ENCODE results near the gene PPP2R2C.
A peak's percentile ranks its signal among the peaks of the same experiment; 100 is the strongest.

PPP2R2C gene

DNA sequence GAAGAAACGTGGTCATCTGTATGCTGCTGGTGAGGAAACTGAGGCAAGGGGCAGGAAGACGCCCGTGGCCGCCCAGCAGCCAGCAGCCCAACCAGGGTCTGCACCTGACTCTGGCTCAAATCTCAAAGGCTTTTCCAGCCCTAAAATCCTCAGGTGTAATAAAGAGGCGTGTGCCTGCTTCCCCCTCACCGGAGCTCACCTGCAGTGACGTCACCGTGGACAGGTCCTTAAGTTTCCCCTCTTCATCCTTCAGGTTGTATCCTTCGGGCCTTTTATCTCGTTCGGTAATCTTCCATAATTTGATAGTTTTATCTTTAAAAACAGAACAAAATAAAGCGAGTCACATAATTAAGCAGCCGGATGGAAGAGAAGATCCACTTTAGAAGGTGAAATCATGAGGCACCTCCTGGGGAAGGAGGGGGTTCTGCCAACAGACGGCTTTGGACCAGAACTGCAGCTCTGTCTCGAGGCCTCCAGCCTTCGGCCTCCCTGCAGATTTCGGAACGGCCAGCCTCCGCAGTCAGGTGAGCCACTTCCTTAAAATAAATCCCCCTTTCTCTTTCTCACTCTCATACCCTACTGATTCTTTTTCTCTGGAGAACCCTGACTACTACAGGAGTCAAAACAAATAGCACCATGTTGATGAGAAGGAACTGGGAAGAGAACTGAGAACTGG, 96.7 kb downstream of the PPP2R2C start:
- DNase-seq, result no peak

DNA sequence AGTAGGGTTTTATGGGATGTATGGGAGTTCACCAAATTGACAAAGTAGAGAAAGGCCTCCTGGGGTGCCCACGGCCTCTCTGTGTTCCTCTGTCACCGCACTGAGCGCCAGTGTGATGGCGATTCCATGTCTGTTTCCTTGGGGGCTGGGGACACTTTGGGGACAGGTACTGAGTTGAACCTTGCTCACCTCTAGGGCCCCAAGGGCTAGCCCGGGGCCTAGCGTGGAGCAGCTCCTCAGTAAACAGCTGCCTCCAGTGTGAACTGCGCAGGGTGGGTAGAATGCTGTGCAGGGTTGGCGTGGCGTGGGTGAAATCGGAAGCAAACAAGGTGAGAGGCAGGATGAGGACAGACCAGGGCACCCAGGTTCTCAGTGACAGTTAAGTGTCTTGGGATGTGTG, 97.8 kb downstream of the PPP2R2C start:
- DNase-seq, result no peak

DNA sequence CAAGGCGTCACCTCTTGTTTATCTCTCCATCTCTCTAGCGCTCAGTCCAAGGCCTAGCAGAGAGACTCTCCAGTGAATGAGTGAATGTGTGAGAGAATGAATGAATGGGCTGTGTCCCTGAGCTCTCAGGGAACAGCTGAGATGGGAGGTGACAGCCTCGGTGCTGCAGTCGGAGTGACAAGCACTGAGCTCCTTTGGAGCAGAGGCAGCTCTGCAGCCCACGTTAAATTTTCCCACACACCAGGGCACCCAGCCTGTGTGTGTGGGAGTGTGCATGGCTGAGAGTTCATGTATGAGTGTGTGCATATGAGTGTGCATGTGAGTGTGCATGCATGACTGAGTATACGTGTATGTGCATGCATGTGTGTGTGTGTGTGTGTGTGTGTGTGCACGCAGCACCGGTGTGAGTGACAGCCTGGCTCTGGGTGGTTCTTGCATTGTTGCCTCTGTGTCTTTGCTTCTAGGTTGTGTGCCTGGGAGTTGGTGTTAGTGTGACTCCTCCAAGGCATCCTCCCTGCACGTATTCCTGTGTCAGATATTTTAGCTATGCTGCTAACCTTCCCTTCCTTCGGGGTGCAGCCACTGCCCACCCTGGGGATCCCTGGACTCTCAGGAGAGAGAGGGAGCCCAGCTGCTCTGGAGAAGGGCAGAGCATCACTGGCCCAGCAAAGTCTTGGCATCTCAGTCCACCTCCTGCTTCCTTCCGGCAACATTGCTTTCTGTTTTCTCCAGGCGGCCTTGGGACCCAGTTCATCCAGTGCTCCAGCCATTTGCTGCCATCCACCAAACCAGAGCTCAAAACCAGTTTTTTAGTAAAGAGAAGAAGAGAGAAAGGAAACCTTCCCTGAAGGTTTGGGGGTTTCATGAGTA, 98.6 kb downstream of the PPP2R2C start:
- no peak for DNase-seq

DNA sequence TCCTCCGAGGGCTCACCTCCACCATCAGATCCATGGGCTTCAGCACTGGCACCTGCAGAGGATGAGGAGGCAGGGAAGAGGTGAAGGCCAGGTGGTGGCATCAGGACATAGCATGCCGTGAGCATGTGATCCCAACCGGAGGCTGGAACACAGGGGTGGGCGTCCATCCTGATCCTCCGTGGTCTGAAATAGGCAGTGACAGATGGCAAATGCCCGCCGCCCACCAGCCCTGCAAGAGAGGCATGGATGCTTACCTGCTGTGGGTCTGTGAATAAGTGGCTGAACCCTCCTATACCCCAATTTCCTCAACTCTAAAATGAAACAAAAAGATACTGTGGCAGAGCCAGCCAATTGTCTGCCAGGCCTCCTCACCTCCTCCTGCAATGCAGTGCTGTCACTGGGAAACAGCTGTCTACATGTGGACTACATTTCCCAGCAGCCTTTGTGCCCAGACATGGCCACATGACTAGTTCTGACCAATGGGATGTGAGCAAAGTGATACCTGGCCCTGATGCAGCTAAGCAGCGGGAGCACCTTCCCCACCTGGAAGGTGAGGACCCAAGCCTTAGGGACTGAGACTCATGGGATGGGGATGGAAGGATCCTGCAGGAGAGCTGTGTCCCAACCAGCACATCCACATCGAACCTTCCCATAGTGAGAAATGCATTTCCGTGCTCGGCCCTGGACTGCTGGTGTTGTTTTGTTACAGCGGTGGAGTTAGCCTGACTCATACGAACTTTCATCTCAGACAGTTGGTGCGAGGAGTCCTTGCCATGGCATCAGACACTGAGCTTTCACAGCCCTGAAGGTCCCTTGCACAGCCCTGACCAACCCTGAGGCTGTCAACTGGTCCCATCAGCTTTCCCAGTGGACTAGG, 99.5 kb downstream of the PPP2R2C start:
- peak in 1 of 2 experiments; percentile 39 for DNase-seq

DNA sequence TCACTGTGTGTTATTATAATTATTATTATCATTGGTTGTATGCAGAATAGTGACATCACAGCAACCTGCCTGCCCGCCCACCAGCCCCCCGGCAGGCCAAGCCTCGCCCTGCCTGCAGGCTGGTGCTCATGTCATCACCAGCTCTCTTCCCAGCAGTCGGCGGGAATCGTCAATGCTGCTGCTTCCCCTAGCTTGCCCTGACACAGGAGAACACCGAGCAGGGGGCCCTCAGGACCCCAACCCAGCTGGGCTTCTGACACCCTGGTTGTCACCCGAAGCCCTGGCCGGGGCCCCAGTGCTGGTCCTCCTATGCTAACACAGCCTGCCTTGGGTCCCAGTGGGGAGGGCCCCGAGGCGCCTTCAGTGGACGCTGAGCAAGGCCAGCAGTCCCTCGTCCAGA, 100.6 kb downstream of the PPP2R2C start:
- DNase-seq, result no peak

DNA sequence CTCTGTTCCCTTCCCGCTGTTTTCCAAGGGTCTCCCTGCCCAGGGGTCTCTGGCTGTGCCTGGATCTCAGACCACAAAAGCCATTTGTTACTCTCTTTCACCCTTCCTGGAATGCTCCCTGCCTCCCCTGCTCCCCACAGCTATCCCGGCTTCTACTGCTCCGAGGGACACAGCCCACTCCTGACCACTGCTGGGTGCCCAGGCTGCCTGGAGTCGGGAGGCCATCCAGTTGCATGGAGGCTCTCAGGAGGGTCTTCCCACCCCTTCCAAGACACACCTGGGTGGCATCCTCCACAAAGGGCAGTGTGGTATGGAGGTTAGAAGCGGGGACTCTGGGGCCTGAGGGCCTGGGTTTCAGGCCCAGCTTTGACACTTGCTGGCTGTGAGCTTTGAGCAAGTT, 101.1 kb downstream of the PPP2R2C start:
- no peak for DNase-seq

DNA sequence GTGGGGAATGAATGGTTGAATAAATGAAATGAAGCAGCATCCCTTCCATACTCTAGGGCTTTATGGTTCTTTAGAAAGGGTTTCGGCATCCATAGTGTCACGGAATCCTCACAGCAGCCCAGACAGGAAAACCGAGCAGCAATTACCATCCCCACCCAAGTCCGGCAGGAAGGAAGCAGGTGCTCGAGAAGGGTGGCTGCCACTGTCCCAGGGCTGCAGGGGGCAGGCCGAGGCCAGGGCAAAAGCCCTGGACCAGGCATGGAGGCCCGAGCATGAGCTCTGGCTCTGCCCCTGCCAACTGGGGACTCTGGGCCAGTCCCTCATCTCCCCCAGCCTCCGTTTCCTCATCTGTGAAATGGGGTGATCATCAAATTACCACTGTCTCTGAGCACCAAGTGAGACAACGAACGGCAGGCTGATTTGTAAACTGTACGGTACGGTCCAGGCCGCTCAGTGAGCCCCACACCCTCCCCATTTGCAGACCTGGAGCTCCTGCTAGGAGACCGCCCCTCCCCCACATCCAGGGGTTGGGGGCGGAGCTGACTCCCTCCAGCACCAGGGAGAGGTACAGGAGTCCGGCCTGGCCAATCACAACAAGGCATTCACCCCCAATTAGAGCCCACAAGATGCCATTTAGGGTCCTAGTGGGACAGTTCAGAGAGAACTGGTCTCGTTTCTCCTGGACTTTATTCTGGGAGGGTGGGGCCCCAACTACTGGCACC, 102.3 kb downstream of the PPP2R2C start:
- no peak for DNase-seq

DNA sequence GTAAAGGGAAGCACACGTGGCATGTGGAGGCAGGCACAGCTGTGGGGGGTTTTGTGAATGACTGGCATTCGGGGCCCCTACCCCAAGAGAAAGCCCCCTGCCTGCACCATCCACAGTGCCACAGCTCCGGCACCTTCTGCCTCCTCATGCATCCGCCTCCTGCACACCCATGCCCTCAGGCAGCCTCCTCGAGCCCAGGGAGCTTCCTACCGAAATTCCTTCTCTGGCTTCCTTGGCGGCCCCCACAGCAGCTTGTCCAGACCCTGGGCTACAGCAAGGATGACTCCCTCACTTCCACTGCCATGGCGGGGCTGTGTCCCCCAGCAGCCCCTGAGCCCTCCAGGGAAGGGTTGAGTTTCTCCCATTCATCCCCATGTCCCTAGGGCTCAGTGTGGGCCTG, 102.9 kb downstream of the PPP2R2C start:
- no peak for DNase-seq

DNA sequence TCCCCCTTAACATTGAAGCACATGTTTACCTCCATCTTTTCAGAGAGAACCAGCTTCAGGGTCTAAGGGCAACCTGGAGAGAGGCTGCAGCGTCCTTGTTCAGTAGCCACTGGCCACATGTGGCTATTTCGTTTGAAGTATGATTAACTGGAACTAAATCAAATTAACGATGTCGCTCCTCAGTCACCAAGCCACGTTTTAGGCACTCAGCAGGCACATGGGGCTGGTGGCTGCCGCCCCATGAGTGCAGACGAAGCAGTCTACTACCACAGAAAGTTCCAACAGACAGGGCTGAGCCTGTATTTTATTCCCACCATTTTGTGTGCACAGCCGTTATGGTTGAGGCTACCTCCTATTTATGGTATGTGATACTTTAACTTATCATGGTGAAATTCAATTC, 103.4 kb downstream of the PPP2R2C start:
- DNase-seq, result no peak

DNA sequence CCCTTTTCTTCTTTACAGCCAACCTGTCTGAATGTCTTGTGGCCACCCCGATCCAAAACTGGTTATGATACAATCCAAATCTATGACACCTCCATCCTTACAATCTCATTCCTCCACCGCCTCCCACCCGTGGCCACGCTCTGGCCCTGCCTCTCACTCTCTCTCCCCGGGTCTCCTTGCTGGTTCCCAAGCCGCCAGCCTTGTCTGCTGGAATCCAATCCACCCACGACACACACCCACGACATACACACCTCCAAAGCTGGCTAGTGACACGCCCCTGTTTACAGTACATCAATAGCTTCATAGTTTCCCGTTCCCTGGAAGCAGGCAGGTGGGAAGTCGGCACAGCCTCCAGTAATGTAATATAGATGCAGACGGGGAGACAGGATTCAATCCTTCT, 103.8 kb downstream of the PPP2R2C start:
- DNase-seq, result no peak

DNA sequence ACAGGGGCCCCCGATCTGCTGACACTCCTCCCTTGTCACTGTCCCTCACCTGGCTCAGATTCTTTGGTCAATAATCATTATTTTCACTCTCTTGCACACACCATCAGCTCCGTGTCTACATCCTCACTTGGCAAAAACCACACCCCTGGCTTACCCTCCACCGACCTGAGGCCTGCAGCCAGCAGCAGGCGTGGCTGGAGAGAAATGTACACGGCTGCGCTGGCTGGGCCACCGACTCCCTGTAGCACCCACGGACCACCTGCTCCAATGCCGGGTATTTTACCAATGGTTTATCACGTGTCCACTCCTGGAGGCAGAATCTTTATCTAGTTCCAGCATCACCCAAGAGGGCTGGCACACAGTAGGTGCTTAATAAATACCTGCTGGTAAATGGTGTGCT, 104.3 kb downstream of the PPP2R2C start:
- no peak for DNase-seq

DNA sequence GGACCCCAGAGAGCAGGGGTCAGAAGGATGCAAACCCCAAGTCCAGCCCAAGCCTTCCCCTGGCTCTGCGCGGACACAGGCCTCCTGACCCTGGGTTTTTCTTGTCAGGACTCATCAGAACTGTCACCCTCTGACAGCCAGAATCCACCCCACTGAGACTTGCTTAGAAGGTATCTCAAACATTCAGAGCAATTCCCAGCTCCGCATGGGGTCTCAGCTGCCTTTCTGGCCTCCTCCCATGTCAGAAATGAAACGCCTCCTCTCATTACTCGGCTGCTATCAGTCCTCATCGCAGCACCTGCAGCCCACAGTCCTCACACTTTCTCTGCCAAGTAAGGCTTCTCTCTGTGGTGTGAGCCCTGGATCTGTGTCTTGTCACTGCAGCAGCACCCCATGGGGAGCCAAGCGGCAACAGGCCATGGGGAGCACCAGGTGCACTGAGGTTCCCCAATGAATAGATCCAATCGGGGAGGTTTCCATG, 105.0 kb downstream of the PPP2R2C start:
- no peak for DNase-seq

DNA sequence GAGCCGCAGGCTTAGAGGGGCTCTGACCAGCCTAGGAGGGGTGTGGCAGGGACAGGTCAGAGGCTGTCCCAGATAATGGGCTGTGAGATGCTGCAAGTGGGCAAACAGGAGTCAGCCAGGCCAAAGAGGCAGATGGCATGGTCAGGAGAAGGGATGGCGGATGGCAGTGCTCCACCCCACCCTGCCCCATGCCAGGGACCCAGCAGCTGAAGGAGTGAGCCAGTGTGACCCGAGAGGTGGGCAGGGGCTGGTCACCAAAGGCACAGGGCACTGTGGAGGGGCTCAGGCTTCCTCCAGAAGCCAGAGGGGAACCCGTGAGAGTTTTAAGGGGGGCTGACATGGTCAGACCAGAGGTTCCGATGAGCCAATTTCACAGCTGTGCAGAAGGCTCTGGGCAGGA, 105.8 kb downstream of the PPP2R2C start:
- no peak for DNase-seq

DNA sequence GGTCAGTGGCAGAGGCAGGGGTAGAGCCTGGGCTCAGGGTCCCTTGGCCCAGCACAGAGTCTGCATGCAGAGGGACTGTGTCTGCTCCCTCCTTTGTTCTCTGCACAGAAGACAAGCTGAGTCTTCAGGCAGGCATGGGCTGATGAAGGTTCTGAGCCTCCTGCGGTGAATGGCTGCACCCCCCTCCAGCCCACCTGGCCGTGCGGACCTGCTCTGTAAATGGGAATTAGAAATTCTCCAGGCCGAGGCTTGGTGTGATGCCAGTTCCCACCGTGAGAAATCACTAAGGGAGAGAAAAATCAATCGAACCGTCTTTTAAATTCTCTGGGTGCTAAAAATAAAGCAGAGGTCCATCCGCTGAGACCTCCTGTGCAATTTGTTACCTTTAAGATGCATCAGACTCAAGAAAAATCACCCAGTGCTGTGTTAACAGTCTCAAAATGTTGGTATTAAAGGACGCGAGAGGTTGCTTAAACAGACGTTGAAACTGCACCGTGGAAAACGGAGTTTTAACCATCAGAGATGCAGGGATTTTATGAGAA, 106.8 kb downstream of the PPP2R2C start:
- no peak for DNase-seq

DNA sequence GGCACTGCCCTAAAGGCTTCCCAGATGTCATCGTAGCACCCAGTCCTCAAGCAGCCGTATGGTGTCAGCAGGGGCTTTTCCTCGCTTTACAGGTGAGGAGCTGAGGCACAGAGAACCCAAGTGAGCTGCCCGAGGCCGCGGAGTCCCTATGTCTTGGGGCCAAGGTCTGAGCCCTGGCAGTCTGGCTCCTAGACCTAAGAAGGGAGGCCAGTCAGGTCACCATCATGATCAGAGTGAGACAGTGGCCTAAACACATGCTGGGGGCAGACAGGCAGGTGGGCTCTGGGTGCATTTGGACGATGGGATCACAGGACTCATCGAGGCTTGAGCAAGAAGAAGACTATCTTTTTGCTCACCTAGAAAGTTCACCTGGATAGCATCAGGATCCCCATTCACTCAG, 107.8 kb downstream of the PPP2R2C start:
- no peak for DNase-seq

DNA sequence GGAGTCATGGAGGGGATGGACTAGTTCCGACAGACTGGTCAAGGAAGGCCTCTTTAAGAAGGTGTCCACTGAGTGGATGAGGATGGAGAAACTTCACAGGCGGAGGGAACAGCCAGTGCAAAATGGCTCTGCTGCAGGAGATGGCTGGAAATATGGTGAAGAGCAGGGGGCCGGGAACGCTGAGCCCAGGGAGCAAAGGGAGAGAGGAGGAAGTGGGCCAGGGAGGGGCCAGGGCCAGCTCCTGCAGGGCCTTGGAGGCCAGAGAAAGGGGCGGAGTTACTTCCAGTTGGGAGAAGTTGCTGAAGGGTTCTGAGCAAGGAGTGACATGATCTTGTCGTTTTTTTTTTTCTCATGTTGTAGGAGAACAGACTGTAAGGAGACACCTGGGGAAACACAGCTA, 108.3 kb downstream of the PPP2R2C start:
- no peak for DNase-seq

DNA sequence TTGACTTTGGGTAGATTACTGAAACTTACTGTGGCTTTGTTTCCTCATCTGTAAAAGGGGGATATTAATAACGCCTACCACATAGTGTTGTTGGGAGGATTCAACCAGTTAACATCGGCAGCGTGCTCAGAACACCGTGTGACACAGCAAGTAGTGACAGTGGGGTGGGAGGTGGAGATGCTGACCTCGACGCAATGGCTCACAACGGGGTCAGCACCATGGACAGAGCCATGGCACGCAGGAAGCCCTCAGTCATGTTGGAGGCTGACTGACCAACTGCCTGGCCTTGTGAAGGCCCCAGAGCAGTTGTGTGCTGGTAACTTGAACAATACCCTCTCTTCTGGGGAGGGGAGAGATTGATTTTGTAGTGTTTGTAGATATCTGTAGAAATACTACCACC, 109.5 kb downstream of the PPP2R2C start:
- no peak for DNase-seq

DNA sequence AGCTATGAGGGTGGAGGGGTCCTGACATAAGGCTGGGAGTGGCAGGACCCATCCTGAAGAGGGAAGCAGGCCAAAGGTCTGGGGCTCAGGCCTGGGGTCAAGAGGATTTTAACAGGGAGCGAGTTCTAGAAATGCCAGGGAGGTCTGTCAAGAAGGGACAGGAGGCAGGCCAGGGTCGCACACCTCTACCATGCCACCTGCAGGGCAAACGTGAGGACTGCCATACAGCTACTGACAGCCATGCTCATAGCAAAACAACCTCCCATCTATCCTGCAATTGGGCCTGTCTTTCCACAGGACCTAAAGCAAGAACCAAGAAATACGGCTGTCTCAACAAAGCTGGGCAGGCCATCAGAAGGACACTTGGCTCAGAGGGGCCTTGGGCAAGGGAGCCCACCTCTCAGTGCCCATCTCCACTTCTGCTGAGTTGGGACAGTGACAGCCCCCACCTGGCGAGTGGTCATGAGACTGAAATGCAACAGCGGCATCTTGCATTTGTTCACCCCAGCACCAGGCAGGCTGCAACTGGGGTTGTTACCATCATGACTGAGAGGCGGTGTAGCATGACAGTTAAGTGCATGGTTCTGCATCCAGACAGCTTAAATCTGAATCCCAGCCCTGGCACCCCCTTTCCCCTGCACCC, 110.0 kb downstream of the PPP2R2C start:
- DNase-seq, result no peak

DNA sequence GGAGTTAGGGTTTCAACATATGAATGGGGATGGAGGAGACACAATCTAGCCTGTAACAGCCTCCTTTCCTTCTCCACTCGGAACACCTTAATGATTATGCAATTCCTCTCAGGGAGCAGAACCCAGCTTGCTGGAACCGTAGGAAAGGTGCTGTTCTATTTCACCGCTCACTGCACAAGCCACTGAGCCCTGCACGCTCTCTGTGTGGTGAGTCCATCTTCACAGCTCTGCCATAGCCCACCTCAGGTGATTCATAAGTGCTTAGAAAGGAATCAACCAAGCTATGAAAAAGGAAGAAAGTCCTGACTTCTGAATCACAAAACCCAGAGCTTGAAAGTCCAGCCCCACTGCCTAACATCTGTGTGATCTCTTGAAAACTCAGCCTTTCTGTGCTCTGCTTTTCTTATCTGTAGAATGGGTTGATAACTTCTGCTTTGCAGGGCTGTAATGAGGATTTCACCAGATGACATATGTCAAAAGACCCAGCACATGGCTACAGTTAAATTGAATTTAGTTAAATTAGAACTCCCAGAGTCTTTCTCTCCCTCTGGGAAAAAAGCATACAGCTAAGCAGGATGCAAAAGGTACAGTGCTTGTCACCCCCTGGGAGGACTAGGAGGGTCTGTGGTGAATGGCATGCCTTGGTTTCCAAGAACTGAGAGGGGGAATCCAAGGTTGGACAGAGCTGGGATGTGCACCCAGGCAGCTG, 111.2 kb downstream of the PPP2R2C start:
- no peak for DNase-seq

DNA sequence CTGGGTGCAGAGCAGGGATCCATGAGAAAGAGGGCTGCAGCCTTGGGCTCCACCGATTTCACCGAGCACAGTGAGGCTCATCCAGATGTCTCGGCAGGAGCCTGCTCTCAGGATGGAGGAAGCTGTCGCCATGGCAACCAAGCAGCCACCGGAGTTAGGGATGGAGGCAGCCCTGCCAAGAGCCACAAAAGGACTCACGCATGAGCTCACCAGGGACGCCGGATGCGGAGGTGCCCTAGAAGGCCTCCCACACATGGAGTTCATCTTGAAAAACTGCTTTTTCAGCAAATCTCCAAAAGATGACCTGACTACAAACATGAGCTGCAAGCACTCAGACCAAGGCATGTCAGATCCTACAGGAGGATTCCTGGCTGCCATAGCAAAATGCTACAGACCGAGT, 112.0 kb downstream of the PPP2R2C start:
- DNase-seq, result no peak
